Measurements from ENCODE around the gene BPIFB3. TPM values are rescaled to one million over a fixed set of nuclear protein-coding genes. Genes with fewer than 3 reads are reported as not detected.

The BPIFB3 gene
- total RNA-seq, 2 donors from 2014 or later, result not detected

DNA sequence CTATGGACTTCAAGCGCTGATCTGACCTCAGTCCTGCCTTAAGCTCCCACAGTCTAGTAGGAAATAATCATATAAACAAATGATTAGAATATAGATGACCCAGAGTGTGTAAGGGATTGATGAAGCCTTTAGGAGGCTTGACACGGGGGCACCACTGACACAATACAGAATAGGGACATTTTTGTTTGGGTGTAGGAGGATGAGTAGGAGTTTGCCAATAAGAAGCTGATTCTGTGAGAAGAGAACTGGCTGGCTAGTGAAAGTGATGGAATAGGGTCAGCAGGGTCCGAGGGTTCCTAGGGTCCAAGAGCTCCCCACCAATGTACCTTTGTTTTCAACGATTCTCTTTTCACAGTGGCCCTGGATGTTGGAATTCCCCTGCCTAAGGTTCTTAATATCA, 18.7 kb downstream of the BPIFB3 start:
- no peak overlapping the region for H3K27ac ChIP-seq (ENCODE audit: low read depth, low read length)
- H3K36me3 ChIP-seq (ENCODE audit: control insufficient read depth, insufficient read depth, low read length), result no peaks in the 10 kb centered on the region
- no peaks in the 10 kb centered on the region for H3K4me1 ChIP-seq (ENCODE audit: control insufficient read depth, insufficient read depth, low read length)
- no peaks in the 10 kb centered on the region for H3K27me3 ChIP-seq (ENCODE audit: control insufficient read depth, insufficient read depth, low read length, poor library complexity, severe bottlenecking)
- no peaks in the 10 kb centered on the region for H3K36me3 Mint-ChIP-seq (ENCODE audit: low read depth)
- H3K27ac Mint-ChIP-seq, result no peak overlapping the region
- H3K4me3 ChIP-seq (ENCODE audit: low read length), result no peak overlapping the region
- no peak overlapping the region for H3K9ac ChIP-seq (ENCODE audit: extremely low read depth, low read length, poor library complexity, severe bottlenecking)
- no peak for DNase-seq
- TF ChIP-seq, protein P1, sequence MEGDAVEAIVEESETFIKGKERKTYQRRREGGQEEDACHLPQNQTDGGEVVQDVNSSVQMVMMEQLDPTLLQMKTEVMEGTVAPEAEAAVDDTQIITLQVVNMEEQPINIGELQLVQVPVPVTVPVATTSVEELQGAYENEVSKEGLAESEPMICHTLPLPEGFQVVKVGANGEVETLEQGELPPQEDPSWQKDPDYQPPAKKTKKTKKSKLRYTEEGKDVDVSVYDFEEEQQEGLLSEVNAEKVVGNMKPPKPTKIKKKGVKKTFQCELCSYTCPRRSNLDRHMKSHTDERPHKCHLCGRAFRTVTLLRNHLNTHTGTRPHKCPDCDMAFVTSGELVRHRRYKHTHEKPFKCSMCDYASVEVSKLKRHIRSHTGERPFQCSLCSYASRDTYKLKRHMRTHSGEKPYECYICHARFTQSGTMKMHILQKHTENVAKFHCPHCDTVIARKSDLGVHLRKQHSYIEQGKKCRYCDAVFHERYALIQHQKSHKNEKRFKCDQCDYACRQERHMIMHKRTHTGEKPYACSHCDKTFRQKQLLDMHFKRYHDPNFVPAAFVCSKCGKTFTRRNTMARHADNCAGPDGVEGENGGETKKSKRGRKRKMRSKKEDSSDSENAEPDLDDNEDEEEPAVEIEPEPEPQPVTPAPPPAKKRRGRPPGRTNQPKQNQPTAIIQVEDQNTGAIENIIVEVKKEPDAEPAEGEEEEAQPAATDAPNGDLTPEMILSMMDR (conservative IDR thresholded peaks at IDR 0.05), result no peak
- peaks cover 2% of the 10 kb centered on the region for H3K27me3 Mint-ChIP-seq (ENCODE audit: insufficient read depth)
- peaks cover 2% of the 10 kb centered on the region for H3K4me1 Mint-ChIP-seq
- WGBS, 2 experiments (ENCODE audit: insufficient coverage in 1 of 2, insufficient read length in 1 of 2), result 78 to 91% methylated on average over 3 to 4 of the region's 4 CpGs
- no peak overlapping the region for H3K4me3 Mint-ChIP-seq
- no peaks in the 10 kb centered on the region for H3K9me3 Mint-ChIP-seq
- no peaks in the 10 kb centered on the region for H3K9me3 ChIP-seq (ENCODE audit: control insufficient read depth, low read length)

DNA sequence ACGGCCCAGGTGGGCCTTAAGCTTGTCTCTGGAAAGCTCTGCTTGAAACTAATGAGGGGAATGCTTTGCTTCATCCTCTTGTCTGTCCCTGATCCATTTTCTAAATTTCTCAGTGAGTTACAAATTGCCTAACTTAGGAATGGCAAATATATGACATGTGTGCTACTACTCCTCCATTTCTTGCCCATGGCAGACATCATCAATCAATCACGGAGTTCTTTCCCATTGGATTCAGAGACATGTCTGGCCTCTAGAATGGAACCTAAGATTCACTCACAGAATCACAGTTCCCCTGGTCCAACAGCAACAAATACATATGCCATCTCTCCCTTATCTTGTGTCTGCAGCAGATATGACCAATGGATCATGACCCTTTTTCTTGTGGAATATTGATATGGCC, 19.1 kb downstream of the BPIFB3 start:
- Histone ChIP-seq H3K4me3 (ENCODE audit: low read length) (no peak overlapping the region), H3K27me3 (ENCODE audit: control insufficient read depth, insufficient read depth, low read length, poor library complexity, severe bottlenecking) (no peaks in the 10 kb centered on the region), H3K4me1 (ENCODE audit: control insufficient read depth, insufficient read depth, low read length) (no peaks in the 10 kb centered on the region), H3K9ac (ENCODE audit: extremely low read depth, low read length, poor library complexity, severe bottlenecking) (no peak overlapping the region), H3K27ac (ENCODE audit: low read depth, low read length) (no peak overlapping the region), H3K36me3 (ENCODE audit: control insufficient read depth, insufficient read depth, low read length) (no peaks in the 10 kb centered on the region), H3K9me3 (ENCODE audit: control insufficient read depth, low read length) (no peaks in the 10 kb centered on the region)
- Mint-ChIP-seq H3K27me3 (ENCODE audit: insufficient read depth) (peaks cover 2% of the 10 kb centered on the region), H3K4me1 (peaks cover 2% of the 10 kb centered on the region), H3K9me3 (no peaks in the 10 kb centered on the region), H3K27ac (no peak overlapping the region), H3K4me3 (no peak overlapping the region), H3K36me3 (ENCODE audit: low read depth) (no peaks in the 10 kb centered on the region)
- no peak for DNase-seq
- 95 to 96% methylated on average over 2 of the region's 2 CpGs for WGBS, 2 experiments (ENCODE audit: insufficient coverage in 1 of 2, insufficient read length in 1 of 2)
- TF ChIP-seq, protein P1 (conservative IDR thresholded peaks at IDR 0.05), result no peak

DNA sequence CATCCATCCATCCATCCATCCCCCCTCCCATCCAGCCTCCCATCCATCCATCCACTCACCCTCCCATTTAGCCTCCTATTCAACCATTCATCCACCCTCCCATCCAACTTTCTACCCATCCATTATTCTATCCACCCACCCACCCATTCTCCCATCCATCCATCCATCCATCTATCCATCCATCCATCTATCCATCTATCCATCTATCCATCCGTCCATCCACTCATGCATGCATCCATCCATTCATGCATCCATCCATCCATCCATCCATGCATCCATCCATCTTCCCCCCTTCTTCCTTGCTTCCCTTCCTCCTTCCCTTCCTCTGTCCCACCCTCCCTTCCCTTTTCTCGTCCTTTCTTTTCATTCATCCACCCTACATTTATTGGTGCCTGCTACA, 21.0 kb downstream of the BPIFB3 start:
- Mint-ChIP-seq H3K36me3 (ENCODE audit: low read depth) (no peaks in the 10 kb centered on the region), H3K27ac (no peak overlapping the region), H3K4me1 (no peaks in the 10 kb centered on the region), H3K9me3 (no peaks in the 10 kb centered on the region), H3K27me3 (ENCODE audit: insufficient read depth) (peaks cover 2% of the 10 kb centered on the region), H3K4me3 (no peak overlapping the region)
- Histone ChIP-seq H3K9ac (ENCODE audit: extremely low read depth, low read length, poor library complexity, severe bottlenecking) (no peak overlapping the region), H3K36me3 (ENCODE audit: control insufficient read depth, insufficient read depth, low read length) (no peaks in the 10 kb centered on the region), H3K4me1 (ENCODE audit: control insufficient read depth, insufficient read depth, low read length) (no peaks in the 10 kb centered on the region), H3K9me3 (ENCODE audit: control insufficient read depth, low read length) (no peaks in the 10 kb centered on the region), H3K27me3 (ENCODE audit: control insufficient read depth, insufficient read depth, low read length, poor library complexity, severe bottlenecking) (no peaks in the 10 kb centered on the region), H3K27ac (ENCODE audit: low read depth, low read length) (no peak overlapping the region), H3K4me3 (ENCODE audit: low read length) (no peak overlapping the region)
- TF ChIP-seq, protein P1 (conservative IDR thresholded peaks at IDR 0.05), result no peak
- WGBS, 2 experiments (ENCODE audit: insufficient coverage in 1 of 2, insufficient read length in 1 of 2), result 83 to 91% methylated on average over 2 of the region's 2 CpGs
- DNase-seq, result no peak

Measured in endodermal cell (in vitro differentiated cells).